Transverse colon (tissue), 4 donors: ENCODE data around the gene POLR2I. TPM values are rescaled to one million over a fixed set of nuclear protein-coding genes. Genes with fewer than 3 reads are reported as not detected.
A peak's percentile ranks its signal among the peaks of the same experiment; 100 is the strongest.

Experiments
- DNase-seq: peaks from one replicate; pipeline ENCODE4 v3.0.0-alpha.2; 2019
- H3K27ac ChIP-seq, 4 donors: fragments of 200-600 bp; sonication (generic); 2 replicates each; pipeline ENCODE4 v1.5.1; 2016 to 2018; ENCODE audit warnings: inconsistent platforms in 4 of 4
- H3K27me3 ChIP-seq: fragments of 200-600 bp; sonication (generic); 2 replicates; pipeline ENCODE4 v1.5.1; 2017; ENCODE audit warnings: inconsistent platforms
- H3K36me3 ChIP-seq, 4 donors: fragments of 200-600 bp; sonication (generic); 2 replicates each; pipeline ENCODE4 v1.5.1; 2017 to 2019; ENCODE audit warnings: inconsistent platforms in 4 of 4
- H3K4me1 ChIP-seq, 4 donors: fragments of 200-600 bp; sonication (generic); 2 replicates each; pipeline ENCODE4 v1.5.1; 2017 to 2020; ENCODE audit warnings: inconsistent platforms in 4 of 4
- H3K4me3 ChIP-seq, 4 donors: fragments of 200-600 bp; sonication (generic); 1 replicate in 1 of 4; 2 replicates in 3 of 4; pipeline versions ENCODE4 v1.5.1 to v1.6.1; 2017 to 2019; ENCODE audit warnings: inconsistent platforms in 4 of 4
- H3K9me3 ChIP-seq, 2 donors: fragments of 200-600 bp; sonication (generic); 2 replicates each; pipeline ENCODE4 v1.5.1; 2017 to 2019; ENCODE audit warnings: inconsistent platforms in 2 of 2
- EP300 ChIP-seq: sonication (generic); formaldehyde crosslinking; IDR thresholded peaks from one replicate; pipeline ENCODE4 v1.6.1; 2017; ENCODE audit warnings: antibody characterized with exemption, low read depth
- POLR2A ChIP-seq: fragments of 450-650 bp; IDR thresholded peaks from one replicate; pipeline ENCODE4 v1.6.1; 2016; ENCODE audit warnings: antibody characterized with exemption, mild to moderate bottlenecking, moderate library complexity
- POLR2AphosphoS5 ChIP-seq, 3 donors: sonication (generic); formaldehyde crosslinking; IDR thresholded peaks; one replicate each; pipeline ENCODE4 v1.6.1; 2016; ENCODE audit warnings: antibody characterized with exemption in 3 of 3
- WGBS, 2 donors: methylation state at CpG; one replicate each; pipeline ENCODE4 v1.1.5; 2018; ENCODE audit warnings: low coverage in 1 of 2; 5-methylcytosine and 5-hydroxymethylcytosine counted together
- in situ Hi-C, 4 donors: fragments of 200-750 bp; cut with MboI; loops; one replicate each; pipeline versions ENCODE4 v1.15.0 to v1.15.1; 2017; ENCODE audit warnings: low sequenced_read_pairs in 3 of 4, low pct_ligation_motif_present in 1 of 4, low pct_unique_long_range_greater_than_20kb in 1 of 4
- intact Hi-C: fragments of 100-400 bp; cut with DNase I; formaldehyde crosslinking; loops from one replicate; pipeline ENCODE4 v1.15.1; 2023; ENCODE audit warnings: low total_unique reads
- total RNA-seq, 4 donors: library from RNA; depleted of rRNA; stranded (reverse); fragments of >200 nt; gene quantifications; one replicate each; pipeline ENCODE4 v1.1.0, GENCODE V29; 2016
- TF ChIP-seq, protein P1 (sequence below), 5 experiments: fragments of 200-600 bp in 3 of 5; fragments of 450-650 bp in 2 of 5; sonication (generic) in 3 of 5; IDR thresholded peaks; 1 replicate in 2 of 5; 2 replicates in 3 of 5; pipeline ENCODE4 v1.5.1; 2016 to 2017; ENCODE audit warnings: antibody characterized with exemption in 5 of 5, inconsistent platforms in 3 of 5, mild to moderate bottlenecking in 2 of 5, moderate library complexity in 1 of 5

Gene POLR2I
- total RNA-seq, 4 donors from 2014 or later: 15.1 to 44.9 (median 44.0) TPM; not detected in 1

DNA sequence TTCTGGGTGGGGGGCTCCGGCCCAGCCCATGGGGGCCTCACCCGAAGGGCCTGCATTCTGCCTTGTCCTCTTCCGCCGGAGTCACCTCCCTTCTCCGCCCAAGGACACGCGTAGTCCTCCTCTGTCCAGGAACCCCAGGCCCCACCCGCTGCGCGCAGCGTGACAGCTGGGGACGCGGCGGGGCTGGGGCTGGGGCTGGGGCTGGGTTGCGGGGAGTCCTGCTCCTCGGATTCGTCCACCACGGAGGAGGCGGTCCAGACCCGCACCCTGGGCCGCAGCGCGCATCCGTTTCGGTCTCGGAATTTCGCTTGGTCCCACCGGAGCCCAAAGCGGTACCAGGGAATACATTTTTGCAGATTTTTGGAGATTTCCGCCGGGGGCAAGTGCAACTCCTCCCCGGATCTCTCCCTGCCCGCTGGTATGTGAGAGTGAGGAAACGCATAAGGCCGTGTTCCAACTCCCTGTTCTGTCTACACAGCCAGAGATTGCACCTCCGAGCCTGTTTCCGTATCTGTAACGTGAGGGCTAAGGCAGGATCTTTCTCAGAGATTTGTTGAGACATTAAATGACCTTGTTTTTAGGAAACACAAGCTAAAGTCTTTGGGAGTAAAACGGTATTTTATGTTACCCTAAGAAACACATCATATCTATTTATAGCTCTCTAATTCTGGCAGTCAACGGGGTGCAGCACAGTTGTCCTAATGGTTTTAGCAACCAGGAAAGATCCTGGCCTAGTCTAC, 37.8 kb upstream of the POLR2I start, which contains the start of gene COX7A1:
Gene COX7A1, minus strand, starts transcription at position 96 of the 740 bp plus-strand sequence. Its CDS starts 40 bp downstream, at position 56.
- H3K4me1 ChIP-seq: peaks cover 0 to 4% (median 4%) of the 10 kb centered on the region in 4 donors
- DNase-seq: peak; percentile 45
- H3K36me3 ChIP-seq: peaks cover 0 to 20% (median 7%) of the 10 kb centered on the region in 4 donors
- H3K9me3 ChIP-seq: no peaks in the 10 kb centered on the region
- H3K27me3 ChIP-seq: no peaks in the 10 kb centered on the region
- 62 to 70% methylated on average over 2 to 37 of the region's 40 CpGs for WGBS, 2 donors
- peak within 1 kb of the TSS; percentile 39 to 54 (median 47) for H3K4me3 ChIP-seq
- peak within 1 kb of the TSS; percentile 84 to 95 (median 94) for H3K27ac ChIP-seq
- in situ Hi-C loops (no loop called here), intact Hi-C loops (no loop called here)
- TF ChIP-seq POLR2A (peak; percentile 30), POLR2AphosphoS5 (IDR thresholded peaks at IDR 0.05) (peak; percentile 63 to 78 (median 71))
- TF ChIP-seq, protein P1, sequence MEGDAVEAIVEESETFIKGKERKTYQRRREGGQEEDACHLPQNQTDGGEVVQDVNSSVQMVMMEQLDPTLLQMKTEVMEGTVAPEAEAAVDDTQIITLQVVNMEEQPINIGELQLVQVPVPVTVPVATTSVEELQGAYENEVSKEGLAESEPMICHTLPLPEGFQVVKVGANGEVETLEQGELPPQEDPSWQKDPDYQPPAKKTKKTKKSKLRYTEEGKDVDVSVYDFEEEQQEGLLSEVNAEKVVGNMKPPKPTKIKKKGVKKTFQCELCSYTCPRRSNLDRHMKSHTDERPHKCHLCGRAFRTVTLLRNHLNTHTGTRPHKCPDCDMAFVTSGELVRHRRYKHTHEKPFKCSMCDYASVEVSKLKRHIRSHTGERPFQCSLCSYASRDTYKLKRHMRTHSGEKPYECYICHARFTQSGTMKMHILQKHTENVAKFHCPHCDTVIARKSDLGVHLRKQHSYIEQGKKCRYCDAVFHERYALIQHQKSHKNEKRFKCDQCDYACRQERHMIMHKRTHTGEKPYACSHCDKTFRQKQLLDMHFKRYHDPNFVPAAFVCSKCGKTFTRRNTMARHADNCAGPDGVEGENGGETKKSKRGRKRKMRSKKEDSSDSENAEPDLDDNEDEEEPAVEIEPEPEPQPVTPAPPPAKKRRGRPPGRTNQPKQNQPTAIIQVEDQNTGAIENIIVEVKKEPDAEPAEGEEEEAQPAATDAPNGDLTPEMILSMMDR (IDR thresholded peaks at IDR 0.05): no peak

DNA sequence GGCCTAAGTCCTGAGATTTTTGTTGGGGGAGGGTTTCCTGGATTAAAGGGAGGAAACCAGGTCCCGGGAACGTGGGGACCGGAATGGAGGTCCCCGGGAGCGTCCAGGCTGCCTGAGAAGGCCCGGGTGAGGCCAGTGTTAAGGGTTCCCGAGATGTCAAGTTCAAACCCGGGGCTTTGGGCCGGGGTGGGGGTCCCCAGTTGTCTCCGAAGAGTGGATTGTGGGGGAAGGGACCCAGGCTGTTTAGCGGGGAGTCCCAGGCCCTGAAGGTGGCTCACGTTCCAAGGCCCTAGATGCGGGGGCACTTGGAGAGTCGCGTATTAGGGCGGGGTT, 37.3 kb upstream of the POLR2I start:
- no peaks in the 10 kb centered on the region for H3K9me3 ChIP-seq
- 90% methylated on average over 15 of the region's 16 CpGs; no CpG with 5 or more reads in 1 of the 2 donors for WGBS, 2 donors
- intact Hi-C loops (no loop called here), in situ Hi-C loops (no loop called here)
- no peak for DNase-seq
- no peaks in the 10 kb centered on the region for H3K27me3 ChIP-seq
- peak overlapping the region; percentile 39 to 54 (median 47) for H3K4me3 ChIP-seq
- H3K27ac ChIP-seq: peak overlapping the region; percentile 84 to 95 (median 94)
- H3K36me3 ChIP-seq: peaks cover 0 to 26% (median 10%) of the 10 kb centered on the region in 4 donors
- TF ChIP-seq POLR2AphosphoS5 (IDR thresholded peaks at IDR 0.05): no peak
- TF ChIP-seq, protein P1 (IDR thresholded peaks at IDR 0.05): no peak
- no peak for TF ChIP-seq EP300
- no peak for TF ChIP-seq POLR2A
- peaks cover 0 to 4% (median 4%) of the 10 kb centered on the region in 4 donors for H3K4me1 ChIP-seq

GRCh38 chr19:36151144-36152018, 36.7 kb upstream of the POLR2I start:
- intact Hi-C loops (no loop called here), in situ Hi-C loops (no loop called here)
- H3K27me3 ChIP-seq: no peaks in the 10 kb centered on the region
- peaks cover 0 to 4% (median 4%) of the 10 kb centered on the region in 4 donors for H3K4me1 ChIP-seq
- peak overlapping the region; percentile 39 to 54 (median 47) for H3K4me3 ChIP-seq
- WGBS, 2 donors: 55 to 75% methylated on average over 2 to 47 of the region's 47 CpGs
- H3K36me3 ChIP-seq: peaks cover 0 to 32% (median 12%) of the 10 kb centered on the region in 4 donors
- peak overlapping the region; percentile 84 to 95 (median 94) for H3K27ac ChIP-seq
- H3K9me3 ChIP-seq: no peaks in the 10 kb centered on the region
- DNase-seq: no peak
- TF ChIP-seq POLR2AphosphoS5 (IDR thresholded peaks at IDR 0.05) (peak in 2 of 3 donors; percentile 42 to 65), POLR2A (no peak)

GRCh38 chr19:36150586-36150985, 35.9 kb upstream of the POLR2I start:
- Histone ChIP-seq H3K36me3 (peaks cover 0 to 38% (median 17%) of the 10 kb centered on the region in 4 donors), H3K27ac (peak overlapping the region; percentile 84 to 95 (median 94))

More at GRCh38 chr19:36150586-36150985, 35.9 kb upstream of the POLR2I start:
- intact Hi-C loops (no loop called here), in situ Hi-C loops (no loop called here)
- Histone ChIP-seq H3K4me1 (peaks cover 0 to 4% (median 4%) of the 10 kb centered on the region in 4 donors), H3K9me3 (no peaks in the 10 kb centered on the region), H3K4me3 (no peak overlapping the region), H3K27me3 (no peaks in the 10 kb centered on the region)
- DNase-seq: no peak
- 83% methylated on average over 5 of the region's 5 CpGs; no CpG with 5 or more reads in 1 of the 2 donors for WGBS, 2 donors
- TF ChIP-seq, protein P1 (IDR thresholded peaks at IDR 0.05): no peak
- TF ChIP-seq POLR2AphosphoS5 (IDR thresholded peaks at IDR 0.05) (no peak), EP300 (no peak), POLR2A (no peak)
